HepG2 (cell line): ENCODE results near the gene SCAF11. TPM values are rescaled to one million over a fixed set of nuclear protein-coding genes. Genes with fewer than 3 reads are reported as not detected.

Experiments
- CENPT ChIP-seq: sonication (generic); formaldehyde crosslinking; IDR thresholded peaks from 2 replicates; pipeline ENCODE4 v1.8.0; 2022; ENCODE audit warnings: low read depth, mild to moderate bottlenecking, moderate library complexity, missing genetic modification reagents
- CHD2 ChIP-seq: IDR thresholded peaks from 2 replicates; pipeline ENCODE4 v1.6.1; 2011; ENCODE audit warnings: low read depth, low read length, improper control_type of control experiment
- ETV6 ChIP-seq: sonication (generic); formaldehyde crosslinking; conservative IDR thresholded peaks from 2 replicates; pipeline ENCODE4 v1.4.0; 2020; ENCODE audit warnings: missing genetic modification reagents
- FOSL2 ChIP-seq: sonication (generic); formaldehyde crosslinking; IDR thresholded peaks from 2 replicates; pipeline ENCODE4 v1.4.0; 2020; ENCODE audit warnings: missing genetic modification reagents
- FOXP1 ChIP-seq, 2 experiments: fragments of 450-650 bp in 1 of 2; IDR thresholded peaks; 2 replicates each; pipeline ENCODE4 v1.6.1; 2017 to 2018; ENCODE audit warnings: antibody characterized with exemption in 1 of 2
- GFI1 ChIP-seq: sonication (generic); formaldehyde crosslinking; IDR thresholded peaks from 2 replicates; pipeline ENCODE4 v1.5.0; 2020; ENCODE audit warnings: missing genetic modification reagents, mild to moderate bottlenecking, borderline replicate concordance
- MED13 ChIP-seq: sonication (generic); formaldehyde crosslinking; IDR thresholded peaks from 2 replicates; pipeline ENCODE4 v1.5.0; 2020; ENCODE audit warnings: missing genetic modification reagents
- MYNN ChIP-seq: sonication (generic); formaldehyde crosslinking; IDR thresholded peaks from 2 replicates; pipeline ENCODE4 v1.4.0; 2020; ENCODE audit warnings: mild to moderate bottlenecking, low read depth, missing genetic modification reagents
- NCOA1 ChIP-seq: sonication (generic); formaldehyde crosslinking; IDR thresholded peaks from 2 replicates; pipeline ENCODE4 v1.9.0; 2021; ENCODE audit warnings: missing genetic modification reagents
- NCOR1 ChIP-seq: fragments of 200-600 bp; sonication (generic); IDR thresholded peaks from 2 replicates; pipeline ENCODE4 v1.7.0; 2017; ENCODE audit warnings: antibody characterized with exemption, low read length, borderline replicate concordance
- PHF20 ChIP-seq: sonication (generic); formaldehyde crosslinking; IDR thresholded peaks from 2 replicates; pipeline ENCODE4 v1.5.0; 2020; ENCODE audit warnings: mild to moderate bottlenecking, missing genetic modification reagents
- PPARG ChIP-seq: conservative IDR thresholded peaks from 2 replicates; pipeline ENCODE4 v1.6.1; 2016; ENCODE audit warnings: missing biosample characterization, missing genetic modification reagents
- SALL1 ChIP-seq: sonication (generic); formaldehyde crosslinking; IDR thresholded peaks from 2 replicates; pipeline ENCODE4 v1.8.0; 2022; ENCODE audit warnings: mild to moderate bottlenecking, missing genetic modification reagents
- XRCC5 ChIP-seq: fragments of 200-400 bp; formaldehyde crosslinking; optimal IDR thresholded peaks from 2 replicates; pipeline ENCODE3; 2017; ENCODE audit warnings: mild to moderate bottlenecking, low read length
- ZNF138 ChIP-seq: sonication (generic); formaldehyde crosslinking; IDR thresholded peaks from 2 replicates; pipeline ENCODE4 v1.5.0; 2020; ENCODE audit warnings: mild to moderate bottlenecking, low read depth, missing genetic modification reagents
- ZNF563 ChIP-seq: sonication (generic); formaldehyde crosslinking; IDR thresholded peaks from 2 replicates; pipeline ENCODE4 v1.8.0; 2022; ENCODE audit warnings: mild to moderate bottlenecking, moderate library complexity, missing genetic modification reagents
- ZNF567 ChIP-seq: sonication (generic); formaldehyde crosslinking; IDR thresholded peaks from 2 replicates; pipeline ENCODE4 v1.8.1; 2023; ENCODE audit warnings: mild to moderate bottlenecking, missing genetic modification reagents, borderline replicate concordance
- polyA plus RNA-seq, 8 experiments: library from polyadenylated mRNA; depleted of rRNA in 3 of 8; stranded (reverse) in 7 of 8; unstranded in 1 of 8; fragments of >200 nt; fragmentation: Illumina TruSeq in 4 of 8; extraction: Trizol in 4 of 8; gene quantifications; 2 replicates each; pipeline versions ENCODE4 v1.2.1 to v1.2.3, GENCODE V29; 2011 to 2016; ENCODE audit warnings: low read depth in 4 of 8, missing spikeins in 1 of 8, mixed read lengths in 1 of 8; ENCODE audit not compliant: insufficient read depth in 1 of 8
- total RNA-seq, 5 experiments: library from RNA; depleted of rRNA; stranded (reverse); fragments of >200 nt; fragmentation: Illumina TruSeq; extraction: Trizol; gene quantifications; 2 replicates each; pipeline ENCODE4 v1.2.3, GENCODE V29; 2016; ENCODE audit warnings: low read depth in 1 of 5
- TF ChIP-seq, protein P1 (sequence below): IDR thresholded peaks from 2 replicates; pipeline ENCODE4 v1.6.1; 2016; ENCODE audit warnings: missing compliant biosample characterization, missing genetic modification reagents, borderline replicate concordance
- TF ChIP-seq, protein P2 (sequence below): sonication (generic); formaldehyde crosslinking; IDR thresholded peaks from 2 replicates; pipeline ENCODE4 v1.5.0; 2020; ENCODE audit warnings: mild to moderate bottlenecking, missing genetic modification reagents, borderline replicate concordance
- TF ChIP-seq, protein P3 (sequence below): sonication (generic); formaldehyde crosslinking; IDR thresholded peaks from 2 replicates; pipeline ENCODE4 v1.5.0; 2020; ENCODE audit warnings: missing genetic modification reagents
- TF ChIP-seq, protein P4 (sequence below): sonication (generic); formaldehyde crosslinking; IDR thresholded peaks from 2 replicates; pipeline ENCODE4 v1.4.0; 2020; ENCODE audit warnings: missing genetic modification reagents, low read depth, mild to moderate bottlenecking, borderline replicate concordance
- TF ChIP-seq, protein P5 (sequence below): sonication (generic); formaldehyde crosslinking; IDR thresholded peaks from 2 replicates; pipeline ENCODE4 v1.4.0; 2020; ENCODE audit warnings: mild to moderate bottlenecking, missing genetic modification reagents

SCAF11 gene
- total and polyA plus RNA-seq, 2 of the 13 experiments (the other 11 are each of a cell fraction or from before 2014, with no cell fraction given) = 26.9 to 38.3 TPM

DNA sequence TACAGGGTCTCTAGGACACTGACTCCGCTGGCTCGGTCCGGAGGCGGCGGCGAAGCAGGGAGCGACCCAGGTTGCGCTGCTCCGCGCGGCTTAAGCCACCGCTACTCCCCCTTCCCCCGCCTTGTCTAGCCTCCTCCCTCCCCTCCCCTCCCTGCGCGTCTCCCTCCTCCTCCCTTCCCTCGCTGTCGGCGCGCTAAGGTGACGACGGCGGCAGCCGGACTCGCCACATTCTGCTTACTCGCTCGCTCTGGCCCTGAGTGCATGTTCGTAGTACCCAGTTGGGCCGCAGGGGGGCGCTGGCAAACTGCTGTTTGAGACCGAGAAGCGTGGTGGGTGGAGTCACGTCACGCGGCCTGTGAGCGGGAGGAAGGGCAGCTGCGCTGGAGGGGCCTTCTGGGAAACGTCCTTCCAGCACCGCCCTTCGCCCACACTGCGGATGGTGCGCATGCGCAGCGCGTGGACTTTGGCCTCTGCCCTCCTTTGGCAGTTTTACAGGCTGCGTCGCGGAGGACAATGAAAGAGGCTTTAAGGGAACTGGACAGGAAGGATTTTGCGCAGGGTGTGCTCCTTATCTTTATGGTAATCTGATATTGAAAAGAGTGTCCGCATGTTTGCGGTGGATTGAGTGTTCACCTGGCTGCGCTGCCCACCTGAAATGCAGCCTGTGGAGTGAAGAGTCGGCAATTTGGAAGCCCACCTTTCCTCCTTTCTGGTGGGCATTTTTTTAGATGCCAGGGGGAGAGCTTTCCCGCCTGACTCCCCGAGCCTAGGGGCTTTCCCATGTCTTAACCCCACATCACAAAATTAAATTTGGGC lies at the start of gene SCAF11 (continued):
- TF ChIP-seq, protein P1, sequence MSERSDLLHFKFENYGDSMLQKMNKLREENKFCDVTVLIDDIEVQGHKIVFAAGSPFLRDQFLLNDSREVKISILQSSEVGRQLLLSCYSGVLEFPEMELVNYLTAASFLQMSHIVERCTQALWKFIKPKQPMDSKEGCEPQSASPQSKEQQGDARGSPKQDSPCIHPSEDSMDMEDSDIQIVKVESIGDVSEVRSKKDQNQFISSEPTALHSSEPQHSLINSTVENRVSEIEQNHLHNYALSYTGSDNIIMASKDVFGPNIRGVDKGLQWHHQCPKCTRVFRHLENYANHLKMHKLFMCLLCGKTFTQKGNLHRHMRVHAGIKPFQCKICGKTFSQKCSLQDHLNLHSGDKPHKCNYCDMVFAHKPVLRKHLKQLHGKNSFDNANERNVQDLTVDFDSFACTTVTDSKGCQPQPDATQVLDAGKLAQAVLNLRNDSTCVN = peak; percentile 83
- TF ChIP-seq MYNN (CRISPR knock-in tag) (peak; percentile 74; the same call in 1 of the 2 replicates), CHD2 (peak; percentile 66; the same call in 1 of the 2 replicates), XRCC5 (peak; percentile 85), PHF20 (peak; percentile 55; the same call in 1 of the 2 replicates), FOSL2 (CRISPR knock-in tag) (peak; percentile 57), PPARG (CRISPR knock-in tag) (peak; percentile 70; the same call in 1 of the 2 replicates), FOXP1 (IDR thresholded peaks at IDR 0.05) (0 out of 2 replicates have a peak, but pooled peaks have one; percentile 47), FOXP1 (CRISPR knock-in tag; IDR thresholded peaks at IDR 0.05) (no peak; the same call in 1 of the 2 replicates), ZNF567 (peak; percentile 94; the same call in 1 of the 2 replicates), NCOA1 (CRISPR knock-in tag) (no peak), SALL1 (CRISPR knock-in tag) (peak; percentile 96), CENPT (CRISPR knock-in tag) (peak; percentile 76; the same call in 1 of the 2 replicates), ZNF563 (CRISPR knock-in tag) (peak; percentile 60; the same call in 1 of the 2 replicates), GFI1 (CRISPR knock-in tag) (peak; percentile 79; the same call in 1 of the 2 replicates), ZNF138 (CRISPR knock-in tag) (peak; percentile 83; the same call in 1 of the 2 replicates), NCOR1 (0 out of 2 replicates have a peak, but pooled peaks have one; percentile 37), MED13 (CRISPR knock-in tag) (peak; percentile 56; the same call in 1 of the 2 replicates), ETV6 (peak; percentile 62; the same call in 1 of the 2 replicates)
- TF ChIP-seq, protein P2, sequence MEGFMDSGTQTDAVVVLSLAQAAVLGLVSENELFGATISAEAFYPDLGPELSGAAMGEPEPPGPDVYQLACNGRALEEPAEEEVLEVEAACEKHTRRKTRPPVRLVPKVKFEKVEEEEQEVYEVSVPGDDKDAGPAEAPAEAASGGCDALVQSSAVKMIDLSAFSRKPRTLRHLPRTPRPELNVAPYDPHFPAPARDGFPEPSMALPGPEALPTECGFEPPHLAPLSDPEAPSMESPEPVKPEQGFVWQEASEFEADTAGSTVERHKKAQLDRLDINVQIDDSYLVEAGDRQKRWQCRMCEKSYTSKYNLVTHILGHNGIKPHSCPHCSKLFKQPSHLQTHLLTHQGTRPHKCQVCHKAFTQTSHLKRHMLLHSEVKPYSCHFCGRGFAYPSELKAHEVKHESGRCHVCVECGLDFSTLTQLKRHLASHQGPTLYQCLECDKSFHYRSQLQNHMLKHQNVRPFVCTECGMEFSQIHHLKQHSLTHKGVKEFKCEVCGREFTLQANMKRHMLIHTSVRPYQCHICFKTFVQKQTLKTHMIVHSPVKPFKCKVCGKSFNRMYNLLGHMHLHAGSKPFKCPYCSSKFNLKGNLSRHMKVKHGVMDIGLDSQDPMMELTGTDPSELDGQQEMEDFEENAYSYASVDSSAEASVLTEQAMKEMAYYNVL (CRISPR knock-in tag) = peak; percentile 44; the same call in 1 of the 2 replicates
- TF ChIP-seq, protein P3, sequence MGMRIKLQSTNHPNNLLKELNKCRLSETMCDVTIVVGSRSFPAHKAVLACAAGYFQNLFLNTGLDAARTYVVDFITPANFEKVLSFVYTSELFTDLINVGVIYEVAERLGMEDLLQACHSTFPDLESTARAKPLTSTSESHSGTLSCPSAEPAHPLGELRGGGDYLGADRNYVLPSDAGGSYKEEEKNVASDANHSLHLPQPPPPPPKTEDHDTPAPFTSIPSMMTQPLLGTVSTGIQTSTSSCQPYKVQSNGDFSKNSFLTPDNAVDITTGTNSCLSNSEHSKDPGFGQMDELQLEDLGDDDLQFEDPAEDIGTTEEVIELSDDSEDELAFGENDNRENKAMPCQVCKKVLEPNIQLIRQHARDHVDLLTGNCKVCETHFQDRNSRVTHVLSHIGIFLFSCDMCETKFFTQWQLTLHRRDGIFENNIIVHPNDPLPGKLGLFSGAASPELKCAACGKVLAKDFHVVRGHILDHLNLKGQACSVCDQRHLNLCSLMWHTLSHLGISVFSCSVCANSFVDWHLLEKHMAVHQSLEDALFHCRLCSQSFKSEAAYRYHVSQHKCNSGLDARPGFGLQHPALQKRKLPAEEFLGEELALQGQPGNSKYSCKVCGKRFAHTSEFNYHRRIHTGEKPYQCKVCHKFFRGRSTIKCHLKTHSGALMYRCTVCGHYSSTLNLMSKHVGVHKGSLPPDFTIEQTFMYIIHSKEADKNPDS (CRISPR knock-in tag) = no peak
- TF ChIP-seq, protein P4, sequence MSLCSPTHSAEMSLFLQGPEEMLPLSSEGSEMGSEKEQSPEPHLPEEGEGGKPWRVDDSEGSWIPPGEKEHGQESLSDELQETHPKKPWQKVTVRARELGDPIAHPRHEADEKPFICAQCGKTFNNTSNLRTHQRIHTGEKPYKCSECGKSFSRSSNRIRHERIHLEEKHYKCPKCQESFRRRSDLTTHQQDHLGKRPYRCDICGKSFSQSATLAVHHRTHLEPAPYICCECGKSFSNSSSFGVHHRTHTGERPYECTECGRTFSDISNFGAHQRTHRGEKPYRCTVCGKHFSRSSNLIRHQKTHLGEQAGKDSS (CRISPR knock-in tag) = peak; percentile 94; the same call in 1 of the 2 replicates
- TF ChIP-seq, protein P5, sequence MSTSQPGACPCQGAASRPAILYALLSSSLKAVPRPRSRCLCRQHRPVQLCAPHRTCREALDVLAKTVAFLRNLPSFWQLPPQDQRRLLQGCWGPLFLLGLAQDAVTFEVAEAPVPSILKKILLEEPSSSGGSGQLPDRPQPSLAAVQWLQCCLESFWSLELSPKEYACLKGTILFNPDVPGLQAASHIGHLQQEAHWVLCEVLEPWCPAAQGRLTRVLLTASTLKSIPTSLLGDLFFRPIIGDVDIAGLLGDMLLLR (CRISPR knock-in tag) = peak; percentile 89
